ENCODE measurements around the gene SULT4A1.

The SULT4A1 gene

GRCh38 chr22:43862882-43863202 is 529 bp upstream of the SULT4A1 start:
- Histone ChIP-seq H3K27ac (replicated peaks) (no peak overlapping the region), H3K4me3 (replicated peaks; ENCODE audit: insufficient read depth, low read length) (no peak overlapping the region), H3K27me3 (ENCODE audit: insufficient read depth, poor library complexity, severe bottlenecking) (peaks cover 4% of the 10 kb centered on the region)
- TF ChIP-seq REST (IDR thresholded peaks at IDR 0.05; ENCODE audit: insufficient replicate concordance, low read depth): no peak
- no peak for TF ChIP-seq GABPA (IDR thresholded peaks at IDR 0.05; ENCODE audit: low read depth)
- TF ChIP-seq SPI1 (IDR thresholded peaks at IDR 0.05; ENCODE audit: borderline replicate concordance, low read depth): no peak
- TF ChIP-seq POLR2AphosphoS5 (IDR thresholded peaks at IDR 0.05; ENCODE audit: low read depth): no peak
- TF ChIP-seq CTCF (IDR thresholded peaks at IDR 0.05; ENCODE audit: insufficient read depth, low read length): no peak
- no peak for DNase-seq (ENCODE audit: low read depth in 1 of 2, low spot score in 1 of 2)

GRCh38 chr22:43861529-43861928 is 784 bp downstream of the SULT4A1 start:
- Histone ChIP-seq H3K4me3 (replicated peaks; ENCODE audit: insufficient read depth, low read length) (no peak overlapping the region), H3K27ac (replicated peaks) (no peak overlapping the region), H3K27me3 (ENCODE audit: insufficient read depth, poor library complexity, severe bottlenecking) (peaks cover 4% of the 10 kb centered on the region)
- no peak for DNase-seq (ENCODE audit: low read depth in 1 of 2, low spot score in 1 of 2)
- no peak for TF ChIP-seq CTCF (IDR thresholded peaks at IDR 0.05; ENCODE audit: insufficient read depth, low read length)
- TF ChIP-seq REST (IDR thresholded peaks at IDR 0.05; ENCODE audit: insufficient replicate concordance, low read depth): no peak
- no peak for TF ChIP-seq SPI1 (IDR thresholded peaks at IDR 0.05; ENCODE audit: borderline replicate concordance, low read depth)
- no peak for TF ChIP-seq POLR2AphosphoS5 (IDR thresholded peaks at IDR 0.05; ENCODE audit: low read depth)
- TF ChIP-seq GABPA (IDR thresholded peaks at IDR 0.05; ENCODE audit: low read depth): no peak

GRCh38 chr22:43860831-43861230 is 1.5 kb downstream of the SULT4A1 start:
- H3K4me3 ChIP-seq (replicated peaks; ENCODE audit: insufficient read depth, low read length): no peak overlapping the region

More at GRCh38 chr22:43860831-43861230, 1.5 kb downstream of the SULT4A1 start:
- DNase-seq (ENCODE audit: low read depth in 1 of 2, low spot score in 1 of 2): no peak
- Histone ChIP-seq H3K27me3 (ENCODE audit: insufficient read depth, poor library complexity, severe bottlenecking) (peaks cover 4% of the 10 kb centered on the region), H3K27ac (replicated peaks) (no peak overlapping the region)
- TF ChIP-seq REST (IDR thresholded peaks at IDR 0.05; ENCODE audit: insufficient replicate concordance, low read depth) (no peak), POLR2AphosphoS5 (IDR thresholded peaks at IDR 0.05; ENCODE audit: low read depth) (no peak), GABPA (IDR thresholded peaks at IDR 0.05; ENCODE audit: low read depth) (no peak), CTCF (IDR thresholded peaks at IDR 0.05; ENCODE audit: insufficient read depth, low read length) (no peak), SPI1 (IDR thresholded peaks at IDR 0.05; ENCODE audit: borderline replicate concordance, low read depth) (no peak)
